Peyer's patch (tissue), 4 donors: ENCODE measurements around the gene THAP4.
"Not testable (repeated sequence)": the region's sequence is repeated elsewhere in the genome, so short reads cannot be mapped to it uniquely, and the experiment has no call there.

Source experiments
- CTCF ChIP-seq, 6 experiments: fragments of 450-650 bp in 4 of 6; fragments of 200-600 bp in 2 of 6; sonication (generic) in 1 of 6; IDR thresholded peaks; one replicate each; pipeline ENCODE4 v1.5.1; 2017 to 2019; ENCODE audit warnings: antibody characterized with exemption in 6 of 6, mild to moderate bottlenecking in 3 of 6, moderate library complexity in 1 of 6
- POLR2A ChIP-seq, 2 donors: fragments of 450-650 bp; IDR thresholded peaks; one replicate each; pipeline ENCODE4 v1.5.1; 2017; ENCODE audit warnings: antibody characterized with exemption in 2 of 2, mild to moderate bottlenecking in 2 of 2, moderate library complexity in 2 of 2

GRCh38 chr2:241566021-241566420, 70.9 kb downstream of the THAP4 start:
- not testable (repeated sequence) for TF ChIP-seq CTCF, POLR2A (IDR thresholded peaks at IDR 0.05)
